H9 (cell line): ENCODE data around the gene ARAF. TPM values are rescaled to one million over a fixed set of nuclear protein-coding genes. Genes with fewer than 3 reads are reported as not detected.
"Not testable (repeated sequence)": the region's sequence is repeated elsewhere in the genome, so short reads cannot be mapped to it uniquely, and the experiment has no call there.

ENCODE experiments used
- DNase-seq: peaks from one replicate; pipeline ENCODE4 v3.0.0-alpha.2; 2017
- H2AFZ ChIP-seq: one replicate; pipeline ENCODE4 v1.6.1; 2013; ENCODE audit warnings: mild to moderate bottlenecking, low read length, control low read depth, moderate library complexity
- H2AK5ac ChIP-seq: 2 replicates; pipeline ENCODE4 v1.6.1; 2013; ENCODE audit warnings: low read length, control low read depth, mixed read lengths; ENCODE audit not compliant: insufficient read length
- H2BK120ac ChIP-seq: one replicate; pipeline ENCODE4 v1.6.1; 2013; ENCODE audit warnings: low read depth, mild to moderate bottlenecking, low read length, control low read depth, inconsistent platforms; ENCODE audit not compliant: poor library complexity, severe bottlenecking
- H2BK12ac ChIP-seq: 2 replicates; pipeline ENCODE4 v1.6.1; 2013; ENCODE audit warnings: low read length, control low read depth, mixed read lengths, low read depth; ENCODE audit not compliant: insufficient read length
- H2BK15ac ChIP-seq: 2 replicates; pipeline ENCODE4 v1.6.1; 2013; ENCODE audit warnings: low read depth, low read length, control low read depth
- H2BK20ac ChIP-seq: one replicate; pipeline ENCODE4 v1.6.1; 2013; ENCODE audit warnings: low read depth, mild to moderate bottlenecking, low read length, control low read depth, inconsistent platforms; ENCODE audit not compliant: poor library complexity, severe bottlenecking
- H2BK5ac ChIP-seq: 2 replicates; pipeline ENCODE4 v1.6.1; 2013; ENCODE audit warnings: low read length, control low read depth, mixed read lengths; ENCODE audit not compliant: insufficient read length
- H3K14ac ChIP-seq: 2 replicates; pipeline ENCODE4 v1.6.1; 2013; ENCODE audit warnings: low read length, control low read depth; ENCODE audit not compliant: insufficient read depth
- H3K18ac ChIP-seq: 2 replicates; pipeline ENCODE4 v1.6.1; 2013; ENCODE audit warnings: low read depth, mild to moderate bottlenecking, mixed read lengths, low read length, control low read depth; ENCODE audit not compliant: insufficient read length
- H3K23ac ChIP-seq: 2 replicates; pipeline ENCODE4 v1.6.1; 2013; ENCODE audit warnings: low read length, control low read depth, mixed read lengths, low read depth; ENCODE audit not compliant: insufficient read length
- H3K23me2 ChIP-seq: 2 replicates; pipeline ENCODE4 v1.6.1; 2013; ENCODE audit warnings: low read depth, mild to moderate bottlenecking, mixed read lengths, low read length, control low read depth; ENCODE audit not compliant: insufficient read length, poor library complexity, severe bottlenecking
- H3K27ac ChIP-seq: 2 replicates; pipeline ENCODE4 v1.5.1; 2013; ENCODE audit warnings: low read length, control low read depth, mixed read lengths, low read depth; ENCODE audit not compliant: insufficient read length
- H3K27me3 ChIP-seq: 2 replicates; pipeline ENCODE4 v1.6.1; 2013; ENCODE audit warnings: low read length, control low read depth, inconsistent platforms; ENCODE audit not compliant: insufficient read depth
- H3K4ac ChIP-seq: 2 replicates; pipeline ENCODE4 v1.6.1; 2013; ENCODE audit warnings: low read depth, mild to moderate bottlenecking, control low read depth, inconsistent platforms, low read length, moderate library complexity
- H3K4me1 ChIP-seq: 2 replicates; pipeline ENCODE4 v1.6.1; 2013; ENCODE audit warnings: low read length, control low read depth, inconsistent platforms; ENCODE audit not compliant: insufficient read depth
- H3K4me2 ChIP-seq: 2 replicates; pipeline ENCODE4 v1.6.1; 2013; ENCODE audit warnings: low read length, control low read depth, mixed read lengths; ENCODE audit not compliant: insufficient read length, insufficient read depth
- H3K56ac ChIP-seq: 2 replicates; pipeline ENCODE4 v1.6.1; 2013; ENCODE audit warnings: low read depth, mild to moderate bottlenecking, mixed read lengths, low read length, control low read depth; ENCODE audit not compliant: insufficient read length
- H3K79me1 ChIP-seq: 2 replicates; pipeline ENCODE4 v1.6.1; 2013; ENCODE audit warnings: low read depth, mild to moderate bottlenecking, moderate library complexity, low read length, control low read depth, inconsistent platforms; ENCODE audit not compliant: insufficient read depth, poor library complexity, severe bottlenecking
- H3K79me2 ChIP-seq: 2 replicates; pipeline ENCODE4 v1.6.1; 2013; ENCODE audit warnings: low read length, control low read depth, inconsistent platforms; ENCODE audit not compliant: insufficient read depth
- H3K9ac ChIP-seq: 2 replicates; pipeline ENCODE4 v1.6.1; 2013; ENCODE audit warnings: low read length, control low read depth, mixed read lengths; ENCODE audit not compliant: insufficient read length; ENCODE audit errors: extremely low read depth
- H3K9me3 ChIP-seq: one replicate; pipeline ENCODE4 v1.6.1; 2013; ENCODE audit warnings: low read depth, low read length, inconsistent platforms; ENCODE audit not compliant: control insufficient read depth
- H3T11ph ChIP-seq: one replicate; pipeline ENCODE4 v1.6.1; 2013; ENCODE audit warnings: mild to moderate bottlenecking, low read length, control low read depth, inconsistent platforms
- H4K20me1 ChIP-seq: one replicate; pipeline ENCODE4 v1.6.1; 2013; ENCODE audit not compliant: control insufficient read depth, insufficient read length, insufficient read depth
- H4K5ac ChIP-seq: 2 replicates; pipeline ENCODE4 v1.6.1; 2013; ENCODE audit warnings: low read depth, mild to moderate bottlenecking, mixed read lengths, low read length, control low read depth; ENCODE audit not compliant: insufficient read length
- H4K8ac ChIP-seq: replicated peaks from 2 replicates; pipeline ENCODE4 v1.6.1; 2013; ENCODE audit warnings: low read length, control low read depth, mixed read lengths, low read depth; ENCODE audit not compliant: insufficient read length
- H4K91ac ChIP-seq: 2 replicates; pipeline ENCODE4 v1.6.1; 2013; ENCODE audit warnings: low read depth, mild to moderate bottlenecking, moderate library complexity, mixed read lengths, low read length, control low read depth; ENCODE audit not compliant: insufficient read length
- H3K27ac Mint-ChIP-seq, 3 experiments: 2 replicates in 2 of 3; 3 replicates in 1 of 3; pipeline ENCODE4 v1.8.0; 2020 to 2021; ENCODE audit warnings: mixed read lengths in 3 of 3, mild to moderate bottlenecking in 1 of 3, moderate library complexity in 1 of 3
- H3K27me3 Mint-ChIP-seq: 2 replicates; pipeline ENCODE4 v1.8.0; 2021; ENCODE audit warnings: low read depth, mild to moderate bottlenecking, moderate library complexity, mixed read lengths
- H3K36me3 Mint-ChIP-seq, 3 experiments: 2 replicates in 2 of 3; 3 replicates in 1 of 3; pipeline ENCODE4 v1.8.0; 2020 to 2021; ENCODE audit warnings: low read depth in 3 of 3, mixed read lengths in 3 of 3; ENCODE audit not compliant: insufficient read depth in 1 of 3
- H3K4me1 Mint-ChIP-seq, 2 experiments: 2 replicates each; pipeline ENCODE4 v1.8.0; 2020; ENCODE audit warnings: mixed read lengths in 2 of 2
- H3K4me3 Mint-ChIP-seq, 2 experiments: 2 replicates in 1 of 2; 3 replicates in 1 of 2; pipeline ENCODE4 v1.8.0; 2020 to 2021; ENCODE audit warnings: mild to moderate bottlenecking in 2 of 2, mixed read lengths in 2 of 2, moderate library complexity in 1 of 2
- H3K9me3 Mint-ChIP-seq, 2 experiments: 2 replicates in 1 of 2; 3 replicates in 1 of 2; pipeline ENCODE4 v1.8.0; 2020; ENCODE audit warnings: mild to moderate bottlenecking in 2 of 2, mixed read lengths in 2 of 2, moderate library complexity in 1 of 2
- WGBS: extraction: QIAGEN DNeasy Blood & Tissue Kit; methylation state at CpG from one replicate; pipeline ENCODE4 v1.1.7; 2013; ENCODE audit warnings: missing lambda C conversion rate, low lambda C conversion rate, mixed read lengths; ENCODE audit not compliant: insufficient read length; ENCODE audit errors: extremely low coverage; 5-methylcytosine and 5-hydroxymethylcytosine counted together
- total RNA-seq: library from RNA; stranded (reverse); gene quantifications from 2 replicates; pipeline ENCODE4 v1.2.1, GENCODE V29; 2021

The ARAF gene
- total RNA-seq, 1 experiment from 2014 or later: 48.1 TPM

DNA sequence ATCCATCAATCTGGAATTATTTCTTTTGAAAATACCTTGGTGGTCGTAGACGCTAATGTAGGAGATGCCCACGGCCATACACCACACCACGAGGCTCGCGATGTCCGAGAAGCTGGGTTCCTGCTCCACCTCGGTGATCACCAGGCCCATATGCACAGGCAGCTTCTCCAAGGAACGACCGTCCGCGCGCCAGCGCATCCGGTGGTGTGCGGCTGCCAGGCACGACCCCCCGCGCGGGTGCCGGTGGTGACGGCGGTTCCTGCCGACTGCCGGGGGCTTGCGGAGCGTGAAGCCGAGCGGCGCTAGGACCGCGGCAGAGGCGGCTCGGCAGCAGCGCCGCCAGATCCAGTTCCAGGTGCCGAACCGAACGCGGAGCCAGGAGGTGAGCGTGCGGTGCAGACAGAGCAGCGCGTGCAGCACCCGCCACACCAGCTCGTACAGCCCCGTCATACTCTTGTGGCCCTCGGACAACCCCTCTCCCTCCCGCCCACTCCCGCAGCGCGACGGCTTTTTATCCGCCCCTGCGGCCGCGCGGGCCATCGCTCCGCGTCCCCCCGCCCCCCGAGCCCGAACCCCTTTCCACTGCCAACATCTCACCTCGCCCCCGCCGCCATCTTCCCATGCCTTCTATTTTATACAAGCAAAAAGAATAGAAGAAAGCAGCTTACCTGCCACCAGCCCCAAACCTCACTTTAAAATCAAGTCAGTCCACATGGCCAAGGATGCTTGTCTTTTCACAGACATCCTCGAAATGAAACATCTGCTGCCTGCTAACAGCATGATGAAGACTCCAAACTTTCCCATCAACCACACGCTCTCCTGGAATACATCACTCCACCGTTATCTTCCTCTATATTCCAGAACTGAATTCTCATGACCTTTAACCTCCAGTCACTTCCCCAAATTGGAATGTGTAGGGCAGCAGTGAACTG is 47.7 kb upstream of the ARAF start:
- Histone ChIP-seq H3K9me3 (peaks cover 28% of the 10 kb centered on the region), H3K4me2 (peak overlapping the region; percentile 55), H3K9ac (peak overlapping the region; percentile 67)
- H2AK5ac ChIP-seq, H3K27me3 Mint-ChIP-seq, H2BK5ac ChIP-seq, H4K91ac ChIP-seq, H3K36me3 Mint-ChIP-seq, H3K27me3 ChIP-seq, H2BK120ac ChIP-seq, H3K23me2 ChIP-seq, H4K20me1 ChIP-seq, H3K23ac ChIP-seq, H2AFZ ChIP-seq, H3K14ac ChIP-seq, H4K8ac ChIP-seq, DNase-seq, H2BK12ac ChIP-seq, H3K4me1 ChIP-seq, H3K18ac ChIP-seq, H3K79me1 ChIP-seq, H3K27ac ChIP-seq, H2BK20ac ChIP-seq, H3K79me2 ChIP-seq, H3T11ph ChIP-seq, H2BK15ac ChIP-seq, H3K4ac ChIP-seq, H4K5ac ChIP-seq, H3K56ac ChIP-seq: not testable (repeated sequence)
- Mint-ChIP-seq H3K4me1 (peaks cover 10 to 11% of the 10 kb centered on the region in 2 experiments), H3K27ac (0 out of 7 replicates have a peak overlapping the region, but pooled peaks of 1 of the 3 experiments have one; percentile 51), H3K9me3 (peaks cover 45 to 54% of the 10 kb centered on the region in 2 experiments), H3K4me3 (peak overlapping the region; percentile 75)
- no CpG with 5 or more reads among the region's 70 CpGs for WGBS
